Esophagus muscularis mucosa (tissue), 4 donors: ENCODE results near the gene MAPK12. TPM values are rescaled to one million over a fixed set of nuclear protein-coding genes. Genes with fewer than 3 reads are reported as not detected.

Source experiments
- DNase-seq: peaks from one replicate; pipeline ENCODE4 v3.0.0-alpha.2; 2017; ENCODE audit errors: extremely low spot score
- H3K27ac ChIP-seq, 4 donors: fragments of 200-600 bp; sonication (generic); replicated peaks in 1 of 4; 1 replicate in 3 of 4; 2 replicates in 1 of 4; pipeline ENCODE4 v1.5.1; 2016 to 2019; ENCODE audit warnings: mild to moderate bottlenecking in 1 of 4
- H3K27me3 ChIP-seq, 4 donors: fragments of 200-600 bp; sonication (generic); one replicate each; pipeline versions ENCODE4 v1.5.1 to v1.6.0; 2016 to 2019
- H3K36me3 ChIP-seq, 4 donors: fragments of 200-600 bp; sonication (generic); one replicate each; pipeline ENCODE4 v1.5.1; 2016 to 2019
- H3K4me1 ChIP-seq, 4 donors: fragments of 200-600 bp; sonication (generic); one replicate each; pipeline ENCODE4 v1.5.1; 2016 to 2019
- H3K4me3 ChIP-seq, 4 donors: fragments of 200-600 bp; sonication (generic); 1 replicate in 2 of 4; 2 replicates in 2 of 4; pipeline ENCODE4 v1.5.1; 2016 to 2019; ENCODE audit warnings: mild to moderate bottlenecking in 4 of 4, moderate library complexity in 1 of 4
- H3K9me3 ChIP-seq, 4 donors: fragments of 200-600 bp; sonication (generic); 1 replicate in 3 of 4; 2 replicates in 1 of 4; pipeline ENCODE4 v1.5.1; 2016 to 2019
- CTCF ChIP-seq, 3 experiments: fragments of 200-600 bp in 2 of 3; fragments of 450-650 bp in 1 of 3; sonication (generic) in 2 of 3; IDR thresholded peaks; one replicate each; pipeline ENCODE4 v1.5.1; 2017 to 2019; ENCODE audit warnings: antibody characterized with exemption in 3 of 3, mild to moderate bottlenecking in 2 of 3, moderate library complexity in 1 of 3
- EP300 ChIP-seq: sonication (generic); formaldehyde crosslinking; IDR thresholded peaks from one replicate; pipeline ENCODE4 v1.6.1; 2017; ENCODE audit warnings: antibody characterized with exemption
- POLR2A ChIP-seq: fragments of 450-650 bp; IDR thresholded peaks from one replicate; pipeline ENCODE4 v1.6.1; 2017; ENCODE audit warnings: antibody characterized with exemption, moderate library complexity, mild to moderate bottlenecking, low read depth
- POLR2AphosphoS5 ChIP-seq, 2 donors: sonication (generic); formaldehyde crosslinking; IDR thresholded peaks; one replicate each; pipeline ENCODE4 v1.6.1; 2017; ENCODE audit warnings: antibody characterized with exemption in 2 of 2
- WGBS: methylation state at CpG from one replicate; pipeline ENCODE4 v1.1.5; 2018; 5-methylcytosine and 5-hydroxymethylcytosine counted together
- intact Hi-C: fragments of 100-400 bp; cut with DNase I; formaldehyde crosslinking; loops from one replicate; pipeline ENCODE4 v1.15.1; 2023
- total RNA-seq, 4 donors: library from RNA; depleted of rRNA; stranded (reverse); fragments of >200 nt; gene quantifications; one replicate each; pipeline versions ENCODE4 v1.1.0 to v1.2.1, GENCODE V29; 2016

MAPK12 gene
- total RNA-seq, 4 donors from 2014 or later, result 5.8 to 22.9 (median 16.1) TPM

GRCh38 chr22:50248196-50249081, 13.0 kb downstream of the MAPK12 start:
- intact Hi-C loops, result loop anchor here (10.0 kb wide), 1 partner anchor 226 kb away; the partner anchor contains the start of gene SBF1
- Histone ChIP-seq H3K9me3 (no peaks in the 10 kb centered on the region), H3K27me3 (no peaks in the 10 kb centered on the region), H3K4me3 (no peak overlapping the region), H3K4me1 (peaks cover 39 to 80% (median 65%) of the 10 kb centered on the region in 4 donors), H3K27ac (no peak overlapping the region), H3K36me3 (peaks cover 0 to 22% (median 10%) of the 10 kb centered on the region in 4 donors)
- 86% methylated on average over 12 of the region's 29 CpGs for WGBS
- TF ChIP-seq POLR2A, result no peak
- TF ChIP-seq POLR2AphosphoS5 (IDR thresholded peaks at IDR 0.05), result no peak
- no peak for TF ChIP-seq CTCF (IDR thresholded peaks at IDR 0.05)
- TF ChIP-seq EP300, result no peak
- DNase-seq, result no peak

GRCh38 chr22:50247748-50248147, 13.7 kb downstream of the MAPK12 start:
- WGBS, result 89% methylated on average over 3 of the region's 16 CpGs
- H3K36me3 ChIP-seq, result peaks cover 0 to 22% (median 10%) of the 10 kb centered on the region in 4 donors
- no peaks in the 10 kb centered on the region for H3K27me3 ChIP-seq
- H3K9me3 ChIP-seq, result no peaks in the 10 kb centered on the region
- TF ChIP-seq POLR2AphosphoS5 (IDR thresholded peaks at IDR 0.05), result peak in 1 of 2 donors; percentile 8
- TF ChIP-seq EP300, result no peak
- TF ChIP-seq POLR2A, result no peak
- no peak for TF ChIP-seq CTCF (IDR thresholded peaks at IDR 0.05)
- intact Hi-C loops, result loop anchor here (10.0 kb wide), 1 partner anchor 227 kb away; the partner anchor contains the start of gene SBF1
- no peak overlapping the region for H3K27ac ChIP-seq
- DNase-seq, result no peak
- no peak overlapping the region for H3K4me3 ChIP-seq
- H3K4me1 ChIP-seq, result peaks cover 45 to 87% (median 72%) of the 10 kb centered on the region in 4 donors

GRCh38 chr22:50246242-50247175, 15.0 kb downstream of the MAPK12 start:
- no peak for TF ChIP-seq EP300
- TF ChIP-seq CTCF (IDR thresholded peaks at IDR 0.05), result no peak
- TF ChIP-seq POLR2A, result no peak
- no peak for TF ChIP-seq POLR2AphosphoS5 (IDR thresholded peaks at IDR 0.05)
- peak overlapping the region in 1 of 4 donors; percentile 97 for H3K27ac ChIP-seq
- H3K4me1 ChIP-seq, result peaks cover 52 to 90% (median 76%) of the 10 kb centered on the region in 4 donors

GRCh38 chr22:50245214-50246072, 16.0 kb downstream of the MAPK12 start:
- no peak for DNase-seq
- H3K27me3 ChIP-seq, result no peaks in the 10 kb centered on the region
- H3K4me1 ChIP-seq, result peaks cover 57 to 90% (median 77%) of the 10 kb centered on the region in 4 donors
- peak overlapping the region; percentile 89 to 97 (median 96) for H3K27ac ChIP-seq
- 2% methylated on average over 17 of the region's 53 CpGs for WGBS
- TF ChIP-seq POLR2AphosphoS5 (IDR thresholded peaks at IDR 0.05), result no peak
- TF ChIP-seq CTCF (IDR thresholded peaks at IDR 0.05), result no peak
- no peak for TF ChIP-seq POLR2A
- TF ChIP-seq EP300, result no peak
- H3K9me3 ChIP-seq, result no peaks in the 10 kb centered on the region
- peaks cover 0 to 26% (median 10%) of the 10 kb centered on the region in 4 donors for H3K36me3 ChIP-seq
- intact Hi-C loops, result loop anchor here (10.0 kb wide), 1 partner anchor 229 kb away; the partner anchor contains the start of gene SBF1
- H3K4me3 ChIP-seq, result peak overlapping the region; percentile 79 to 93 (median 86)

More at GRCh38 chr22:50246242-50247175, 15.0 kb downstream of the MAPK12 start:
- no peaks in the 10 kb centered on the region for H3K27me3 ChIP-seq
- no peaks in the 10 kb centered on the region for H3K9me3 ChIP-seq
- 77% methylated on average over 19 of the region's 20 CpGs for WGBS
- H3K4me3 ChIP-seq, result no peak overlapping the region
- intact Hi-C loops, result loop anchor here (10.0 kb wide), 1 partner anchor 228 kb away; the partner anchor contains the start of gene SBF1
- H3K36me3 ChIP-seq, result peaks cover 0 to 22% (median 10%) of the 10 kb centered on the region in 4 donors
- no peak for DNase-seq
